Erythroblast (primary cell): ENCODE measurements around the gene THAP10.

Experiments
- GATA1 ChIP-seq: IDR thresholded peaks from 2 replicates; pipeline ENCODE4 v1.6.1; 2011; ENCODE audit warnings: low read depth, mild to moderate bottlenecking, control low read depth, low read length, moderate library complexity
- POLR2A ChIP-seq: IDR thresholded peaks from 2 replicates; pipeline ENCODE4 v1.6.1; 2011; ENCODE audit warnings: mild to moderate bottlenecking, low read length

GRCh38 chr15:70922119-70922518 lies 29.9 kb upstream of the THAP10 start:
- no peak for TF ChIP-seq POLR2A
- no peak for TF ChIP-seq GATA1
